Liver (tissue), 9 donors: ENCODE measurements around the gene PDZD2. TPM values are rescaled to one million over a fixed set of nuclear protein-coding genes. Genes with fewer than 3 reads are reported as not detected.

ENCODE experiments used
- DNase-seq: peaks from one replicate; pipeline ENCODE4 v3.0.0-alpha.2; 2017; ENCODE audit warnings: low spot score
- H3K27ac ChIP-seq, 2 donors: one replicate each; pipeline ENCODE4 v1.7.0; 2013; ENCODE audit warnings: inconsistent platforms in 2 of 2, low read length in 2 of 2, control low read depth in 1 of 2, low read depth in 1 of 2, mild to moderate bottlenecking in 1 of 2
- H3K27me3 ChIP-seq, 4 donors: one replicate each; pipeline versions ENCODE4 v1.6.1 to v1.7.0; 2013; ENCODE audit warnings: low read length in 3 of 4, inconsistent platforms in 1 of 4, mild to moderate bottlenecking in 1 of 4, moderate library complexity in 1 of 4; ENCODE audit not compliant: control insufficient read depth in 4 of 4, insufficient read depth in 4 of 4
- H3K36me3 ChIP-seq, 4 donors: one replicate each; pipeline versions ENCODE4 v1.6.1 to v1.7.0; 2013; ENCODE audit warnings: low read length in 3 of 4, mild to moderate bottlenecking in 3 of 4, low read depth in 1 of 4, moderate library complexity in 1 of 4; ENCODE audit not compliant: control insufficient read depth in 4 of 4, insufficient read depth in 3 of 4
- H3K4me1 ChIP-seq, 4 donors: one replicate each; pipeline versions ENCODE4 v1.6.1 to v1.7.0; 2013; ENCODE audit warnings: low read length in 3 of 4, mild to moderate bottlenecking in 3 of 4, moderate library complexity in 1 of 4; ENCODE audit not compliant: control insufficient read depth in 4 of 4, insufficient read depth in 4 of 4
- H3K4me3 ChIP-seq, 3 donors: one replicate each; pipeline versions ENCODE4 v1.6.1 to v1.7.0; 2013; ENCODE audit warnings: low read length in 3 of 3, control low read depth in 1 of 3, low read depth in 1 of 3, mild to moderate bottlenecking in 1 of 3
- H3K9ac ChIP-seq, 2 donors: one replicate each; pipeline ENCODE4 v1.7.0; 2013; ENCODE audit warnings: low read length in 2 of 2, mild to moderate bottlenecking in 2 of 2, moderate library complexity in 2 of 2, control low read depth in 1 of 2, low read depth in 1 of 2
- H3K9me3 ChIP-seq, 4 donors: one replicate each; pipeline versions ENCODE4 v1.6.1 to v1.7.0; 2013; ENCODE audit warnings: low read length in 3 of 4; ENCODE audit not compliant: control insufficient read depth in 4 of 4
- ATF3 ChIP-seq: IDR thresholded peaks from 2 replicates; pipeline ENCODE4 v1.6.1; 2016; ENCODE audit warnings: antibody characterized with exemption
- CTCF ChIP-seq: fragments of 150-350 bp; IDR thresholded peaks from 2 replicates; pipeline ENCODE4 v1.5.1; 2017; ENCODE audit warnings: improper control_type of control experiment, low read depth, low read length; ENCODE audit not compliant: missing input control
- EGR1 ChIP-seq, 2 donors: IDR thresholded peaks; 2 replicates each; pipeline ENCODE4 v1.6.1; 2016 to 2018; ENCODE audit warnings: antibody characterized with exemption in 2 of 2, low read depth in 2 of 2
- FOXA1 ChIP-seq: IDR thresholded peaks from 2 replicates; pipeline ENCODE4 v1.6.1; 2016; ENCODE audit warnings: antibody characterized with exemption
- FOXA2 ChIP-seq: IDR thresholded peaks from 2 replicates; pipeline ENCODE4 v1.6.1; 2016; ENCODE audit warnings: antibody characterized with exemption
- HNF4G ChIP-seq: IDR thresholded peaks from 2 replicates; pipeline ENCODE4 v1.6.1; 2016; ENCODE audit warnings: antibody characterized with exemption
- JUND ChIP-seq, 2 donors: IDR thresholded peaks; 2 replicates each; pipeline ENCODE4 v1.6.1; 2016; ENCODE audit warnings: antibody characterized with exemption in 2 of 2
- MAX ChIP-seq: IDR thresholded peaks from 2 replicates; pipeline ENCODE4 v1.6.1; 2016; ENCODE audit warnings: antibody characterized with exemption
- NR2F2 ChIP-seq: IDR thresholded peaks from 2 replicates; pipeline ENCODE4 v1.6.1; 2016; ENCODE audit warnings: antibody characterized with exemption
- RAD21 ChIP-seq, 2 donors: IDR thresholded peaks; 2 replicates each; pipeline ENCODE4 v1.6.1; 2016; ENCODE audit warnings: antibody characterized with exemption in 2 of 2, mild to moderate bottlenecking in 2 of 2
- REST ChIP-seq: IDR thresholded peaks from 2 replicates; pipeline ENCODE4 v1.6.1; 2016; ENCODE audit warnings: antibody characterized with exemption, mild to moderate bottlenecking
- RXRA ChIP-seq, 2 donors: IDR thresholded peaks; 2 replicates each; pipeline ENCODE4 v1.6.1; 2017 to 2018; ENCODE audit warnings: antibody characterized with exemption in 2 of 2, mild to moderate bottlenecking in 1 of 2
- TAF1 ChIP-seq: conservative IDR thresholded peaks from 2 replicates; pipeline ENCODE4 v1.6.1; 2016; ENCODE audit warnings: antibody characterized with exemption, mild to moderate bottlenecking
- YY1 ChIP-seq: IDR thresholded peaks from 2 replicates; pipeline ENCODE4 v1.6.1; 2016; ENCODE audit warnings: antibody characterized with exemption, mild to moderate bottlenecking
- ZBTB33 ChIP-seq: IDR thresholded peaks from 2 replicates; pipeline ENCODE4 v1.6.1; 2016; ENCODE audit warnings: antibody characterized with exemption
- WGBS: extraction: QIAGEN DNeasy Blood & Tissue Kit; methylation state at CpG from one replicate; pipeline ENCODE4 v1.1.7; 2013; 5-methylcytosine and 5-hydroxymethylcytosine counted together
- polyA plus RNA-seq, 2 donors: library from polyadenylated mRNA; stranded (reverse) in 1 of 2; unstranded in 1 of 2; fragments of 200-250 nt in 1 of 2; fragments of >200 nt in 1 of 2; fragmentation: Nextera tagmentation in 1 of 2; extraction: Ambion mirVana in 1 of 2; gene quantifications; one replicate each; pipeline versions ENCODE4 v1.2.1 to v1.2.3, GENCODE V29; 2013 to 2015
- total RNA-seq, 2 donors: library from RNA; depleted of rRNA; stranded (reverse); fragments of >200 nt; gene quantifications; one replicate each; pipeline ENCODE4 v1.2.3, GENCODE V29; 2014
- donor health status: healthy.
- donor health status: healthy.
- donor health status: healthy.
- donor health status: healthy.
- donor health status: healthy.

The PDZD2 gene
- total and polyA plus RNA-seq, 4 donors: 0.27 to 1.1 (median 0.54) TPM

- Histone ChIP-seq H3K4me3 (no peak overlapping the region), H3K27ac (no peak overlapping the region), H3K27me3 (no peaks in the 10 kb centered on the region), H3K36me3 (no peaks in the 10 kb centered on the region), H3K9ac (no peak overlapping the region), H3K4me1 (no peaks in the 10 kb centered on the region), H3K9me3 (no peaks in the 10 kb centered on the region)
- 86% methylated on average over 6 of the region's 6 CpGs for WGBS
- DNase-seq: no peak
- TF ChIP-seq EGR1 (IDR thresholded peaks at IDR 0.05; ENCODE audit: low read depth in 2 of 2) (no peak), TAF1 (no peak), JUND (IDR thresholded peaks at IDR 0.05) (no peak), MAX (no peak), RXRA (IDR thresholded peaks at IDR 0.05) (no peak), FOXA2 (no peak), NR2F2 (no peak), ATF3 (no peak)
Measured at GRCh38 chr5:31993165-31993961, 354.4 kb downstream of the PDZD2 start.

- DNase-seq: no peak
- no peaks in the 10 kb centered on the region for H3K9me3 ChIP-seq
- H3K36me3 ChIP-seq: no peaks in the 10 kb centered on the region
- H3K27me3 ChIP-seq: no peaks in the 10 kb centered on the region
- H3K27ac ChIP-seq: no peak overlapping the region
- H3K9ac ChIP-seq: no peak overlapping the region
- H3K4me3 ChIP-seq: no peak overlapping the region
- H3K4me1 ChIP-seq: no peaks in the 10 kb centered on the region
- TF ChIP-seq TAF1 (no peak), JUND (IDR thresholded peaks at IDR 0.05) (no peak), ZBTB33 (no peak), RAD21 (IDR thresholded peaks at IDR 0.05) (no peak), YY1 (no peak), NR2F2 (no peak), REST (no peak), HNF4G (no peak), FOXA2 (no peak), CTCF (no peak), EGR1 (IDR thresholded peaks at IDR 0.05; ENCODE audit: low read depth in 2 of 2) (no peak), FOXA1 (no peak)
- 71% methylated on average over 4 of the region's 4 CpGs for WGBS
Measured at GRCh38 chr5:31995006-31995405, 356.1 kb downstream of the PDZD2 start.
